A673 (cell line): ENCODE data around the gene IL17RC. TPM values are rescaled to one million over a fixed set of nuclear protein-coding genes. Genes with fewer than 3 reads are reported as not detected.

Experiments
- BruUV-seq: library from RNA; stranded (reverse); fragments of 400-500 nt; replicated peaks from 2 replicates; lab custom pipeline; 2021; lab: Mats Ljungman, UMichigan
- CTCF ChIA-PET: fragments of 300-600 bp; sonication (Branson Sonifier 250); formaldehyde crosslinking; loops from one replicate; lab custom pipeline; 2022; ENCODE audit warnings: antibody characterized with exemption; lab: Charles Lee
- POLR2A ChIA-PET: fragments of 300-600 bp; sonication (Branson Sonifier 250); formaldehyde crosslinking; loops from one replicate; lab custom pipeline; 2022; ENCODE audit warnings: antibody characterized with exemption; ENCODE audit not compliant: low non-redundant PET; lab: Charles Lee
- DNase-seq: peaks from one replicate; pipeline ENCODE4 v3.0.0-alpha.2; 2015; ENCODE audit warnings: low spot score
- H3K27ac ChIP-seq: fragments of 200-600 bp; sonication (generic); 2 replicates; pipeline ENCODE4 v1.5.1; 2016; ENCODE audit warnings: mixed run types, low read depth, mild to moderate bottlenecking, mixed read lengths, antibody characterized with exemption, low read length; ENCODE audit not compliant: poor library complexity, severe bottlenecking
- H3K27me3 ChIP-seq: fragments of 200-600 bp; sonication (generic); replicated peaks from 2 replicates; pipeline ENCODE4 v1.6.1; 2017; ENCODE audit warnings: mixed run types, low read depth, mild to moderate bottlenecking, mixed read lengths, antibody characterized with exemption, low read length; ENCODE audit not compliant: insufficient read depth, poor library complexity
- H3K36me3 ChIP-seq: fragments of 200-600 bp; sonication (generic); 2 replicates; pipeline ENCODE4 v1.6.1; 2016; ENCODE audit warnings: mixed run types, mild to moderate bottlenecking, mixed read lengths, antibody characterized with exemption, low read length; ENCODE audit not compliant: insufficient read depth, poor library complexity, severe bottlenecking
- H3K4me1 ChIP-seq: fragments of 200-600 bp; sonication (generic); 2 replicates; pipeline ENCODE4 v1.6.1; 2017; ENCODE audit warnings: mixed run types, mild to moderate bottlenecking, mixed read lengths, antibody characterized with exemption, low read length; ENCODE audit not compliant: insufficient read depth, poor library complexity, severe bottlenecking
- H3K4me3 ChIP-seq: fragments of 200-600 bp; sonication (generic); 2 replicates; pipeline ENCODE4 v1.5.1; 2016; ENCODE audit warnings: low read depth, mixed run types, mild to moderate bottlenecking, mixed read lengths, low read length; ENCODE audit not compliant: poor library complexity, severe bottlenecking
- H3K9me3 ChIP-seq: fragments of 200-600 bp; sonication (generic); 2 replicates; pipeline ENCODE4 v1.6.1; 2016; ENCODE audit warnings: mixed run types, low read depth, mild to moderate bottlenecking, mixed read lengths, antibody characterized with exemption, low read length; ENCODE audit not compliant: poor library complexity, severe bottlenecking
- EZH2 ChIP-seq: fragments of 200-600 bp; sonication (generic); IDR thresholded peaks from 2 replicates; pipeline ENCODE4 v1.6.1; 2017; ENCODE audit warnings: borderline replicate concordance, low read depth, mild to moderate bottlenecking, mixed read lengths, antibody characterized with exemption, low read length; ENCODE audit not compliant: poor library complexity, severe bottlenecking
- intact Hi-C: fragments of 100-400 bp; cut with micrococcal nuclease; formaldehyde crosslinking; loops from one replicate; pipeline ENCODE4 v1.10.0; 2022; ENCODE audit not compliant: unreplicated experiment
- total RNA-seq: library from RNA; stranded (reverse); gene quantifications from 2 replicates; pipeline ENCODE4 v1.2.3, GENCODE V29; 2021
- TF ChIP-seq, protein P1 (sequence below): fragments of 300-800, 200-600 bp; sonication (generic); conservative IDR thresholded peaks from 2 replicates; pipeline ENCODE4 v1.5.1; 2017; ENCODE audit warnings: low read depth, mild to moderate bottlenecking, antibody characterized with exemption, low read length, moderate library complexity, mixed read lengths

The IL17RC gene
- total RNA-seq, 1 experiment from 2014 or later = 9.3 TPM

GRCh38 chr3:9886328-9886727 lies 30.6 kb upstream of the IL17RC start:
- H3K27me3 ChIP-seq = no peaks in the 10 kb centered on the region
- POLR2A ChIA-PET = no interaction called here
- no peak for TF ChIP-seq EZH2
- TF ChIP-seq, protein P1, sequence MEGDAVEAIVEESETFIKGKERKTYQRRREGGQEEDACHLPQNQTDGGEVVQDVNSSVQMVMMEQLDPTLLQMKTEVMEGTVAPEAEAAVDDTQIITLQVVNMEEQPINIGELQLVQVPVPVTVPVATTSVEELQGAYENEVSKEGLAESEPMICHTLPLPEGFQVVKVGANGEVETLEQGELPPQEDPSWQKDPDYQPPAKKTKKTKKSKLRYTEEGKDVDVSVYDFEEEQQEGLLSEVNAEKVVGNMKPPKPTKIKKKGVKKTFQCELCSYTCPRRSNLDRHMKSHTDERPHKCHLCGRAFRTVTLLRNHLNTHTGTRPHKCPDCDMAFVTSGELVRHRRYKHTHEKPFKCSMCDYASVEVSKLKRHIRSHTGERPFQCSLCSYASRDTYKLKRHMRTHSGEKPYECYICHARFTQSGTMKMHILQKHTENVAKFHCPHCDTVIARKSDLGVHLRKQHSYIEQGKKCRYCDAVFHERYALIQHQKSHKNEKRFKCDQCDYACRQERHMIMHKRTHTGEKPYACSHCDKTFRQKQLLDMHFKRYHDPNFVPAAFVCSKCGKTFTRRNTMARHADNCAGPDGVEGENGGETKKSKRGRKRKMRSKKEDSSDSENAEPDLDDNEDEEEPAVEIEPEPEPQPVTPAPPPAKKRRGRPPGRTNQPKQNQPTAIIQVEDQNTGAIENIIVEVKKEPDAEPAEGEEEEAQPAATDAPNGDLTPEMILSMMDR = no peak
- H3K36me3 ChIP-seq = no peaks in the 10 kb centered on the region
- intact Hi-C loops = no loop called here
- no TSS peak for BruUV-seq
- H3K4me1 ChIP-seq = peaks cover 1% of the 10 kb centered on the region
- no peak for DNase-seq
- no peaks in the 10 kb centered on the region for H3K9me3 ChIP-seq
- CTCF ChIA-PET = no interaction called here
- no peak overlapping the region for H3K4me3 ChIP-seq
- H3K27ac ChIP-seq = no peak overlapping the region

DNA sequence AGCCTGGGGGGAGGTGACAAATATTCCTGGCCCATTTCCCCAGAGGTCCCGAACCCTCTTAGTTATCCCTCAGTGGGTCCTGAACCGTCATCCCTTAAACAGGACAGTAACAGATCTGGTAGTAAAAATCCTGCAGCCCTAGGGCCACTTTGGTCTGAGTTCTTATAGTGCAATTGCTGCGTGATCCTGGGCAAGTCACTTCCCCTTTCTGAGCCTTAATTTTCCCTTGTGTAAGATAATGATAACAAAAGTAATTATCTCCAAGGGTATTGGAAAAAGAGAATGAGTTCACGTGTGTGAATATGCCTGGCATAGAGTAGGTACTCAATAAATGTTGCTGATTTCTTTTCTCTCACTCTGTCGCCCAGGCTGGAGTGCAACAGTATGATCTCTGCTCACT lies 29.4 kb upstream of the IL17RC start:
- no peak for DNase-seq
- H3K4me3 ChIP-seq = no peak overlapping the region
- ChIA-PET CTCF (no interaction called here), POLR2A (no interaction called here)
- no TSS peak for BruUV-seq
- intact Hi-C loops = no loop called here
- H3K27ac ChIP-seq = no peak overlapping the region
- peaks cover 6% of the 10 kb centered on the region for H3K4me1 ChIP-seq
- TF ChIP-seq, protein P1 = no peak
- no peak for TF ChIP-seq EZH2
- no peaks in the 10 kb centered on the region for H3K27me3 ChIP-seq
- H3K9me3 ChIP-seq = no peaks in the 10 kb centered on the region
- peaks cover 6% of the 10 kb centered on the region for H3K36me3 ChIP-seq

DNA sequence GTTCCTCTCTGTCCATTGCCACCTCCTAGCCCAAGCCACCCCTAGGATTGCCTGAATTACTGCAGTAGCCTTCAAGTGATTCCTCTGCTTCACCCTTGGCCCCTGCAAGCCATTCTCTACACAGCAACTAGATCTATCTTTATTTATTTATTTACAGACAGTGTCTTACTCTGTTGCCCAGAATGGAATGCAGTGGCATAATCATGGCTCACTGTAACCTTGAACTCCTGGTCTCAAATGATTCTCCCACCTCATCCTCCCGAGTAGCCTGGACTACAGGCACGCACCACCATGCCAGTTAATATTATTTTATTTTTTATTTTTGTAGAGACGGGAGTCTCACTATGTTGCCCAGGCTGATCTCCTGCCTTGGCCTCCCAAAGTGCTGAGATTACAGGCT lies 28.4 kb upstream of the IL17RC start:
- no TSS peak for BruUV-seq
- POLR2A ChIA-PET = no interaction called here
- intact Hi-C loops = no loop called here
- Histone ChIP-seq H3K36me3 (peaks cover 17% of the 10 kb centered on the region), H3K4me1 (peaks cover 6% of the 10 kb centered on the region), H3K27ac (no peak overlapping the region), H3K27me3 (no peaks in the 10 kb centered on the region), H3K4me3 (no peak overlapping the region), H3K9me3 (no peaks in the 10 kb centered on the region)
- CTCF ChIA-PET = interaction anchor here (1.1 kb wide), 1 partner anchor 58 kb away, joined by 3 read pairs; no protein-coding TSS in a partner anchor
- DNase-seq = no peak
- TF ChIP-seq, protein P1 = no peak
- TF ChIP-seq EZH2 = no peak
